Subcutaneous adipose tissue (tissue), 4 donors: ENCODE data around the gene NFATC2IP. TPM values are rescaled to one million over a fixed set of nuclear protein-coding genes. Genes with fewer than 3 reads are reported as not detected.

ENCODE experiments used
- CTCF ChIP-seq: fragments of 450-650 bp; IDR thresholded peaks from one replicate; pipeline ENCODE4 v1.5.1; 2016; ENCODE audit warnings: low read depth, mild to moderate bottlenecking, control low read depth, antibody characterized with exemption, moderate library complexity
- total RNA-seq, 4 donors: library from RNA; depleted of rRNA; stranded (reverse); fragments of >200 nt; gene quantifications; one replicate each; pipeline ENCODE4 v1.1.0, GENCODE V29; 2016

NFATC2IP gene
- total RNA-seq, 4 donors from 2014 or later: 18.2 to 33.5 (median 23.8) TPM

DNA sequence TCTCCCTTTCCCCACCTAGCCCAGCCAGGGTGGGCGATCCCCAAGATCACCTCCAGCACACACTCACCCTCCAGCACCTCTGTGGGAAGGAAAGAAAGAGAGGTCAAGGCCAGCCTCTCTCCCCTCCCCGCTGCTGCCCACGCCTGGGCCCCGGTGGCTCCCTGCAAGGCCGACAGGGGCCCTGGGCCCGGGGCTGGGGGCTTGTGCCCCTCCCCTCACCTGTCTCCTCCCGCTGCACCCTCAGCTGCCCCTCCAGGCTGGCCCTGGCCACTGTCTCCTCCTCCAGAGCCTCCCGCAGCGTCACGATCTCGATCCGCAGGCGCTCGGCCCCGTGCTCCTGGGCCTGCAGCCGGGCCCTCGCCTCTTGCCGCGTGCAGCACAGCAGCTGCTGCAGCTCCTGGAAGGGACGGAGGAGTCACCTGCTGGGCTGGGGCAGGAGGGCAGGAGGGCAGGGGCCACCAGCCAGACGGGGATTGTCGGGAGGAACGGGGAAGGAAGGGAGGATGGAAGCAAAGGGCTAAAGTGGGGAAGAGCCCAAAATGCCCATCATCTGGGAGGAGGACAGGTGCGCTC is 44.9 kb upstream of the NFATC2IP start:
- TF ChIP-seq CTCF: no peak

DNA sequence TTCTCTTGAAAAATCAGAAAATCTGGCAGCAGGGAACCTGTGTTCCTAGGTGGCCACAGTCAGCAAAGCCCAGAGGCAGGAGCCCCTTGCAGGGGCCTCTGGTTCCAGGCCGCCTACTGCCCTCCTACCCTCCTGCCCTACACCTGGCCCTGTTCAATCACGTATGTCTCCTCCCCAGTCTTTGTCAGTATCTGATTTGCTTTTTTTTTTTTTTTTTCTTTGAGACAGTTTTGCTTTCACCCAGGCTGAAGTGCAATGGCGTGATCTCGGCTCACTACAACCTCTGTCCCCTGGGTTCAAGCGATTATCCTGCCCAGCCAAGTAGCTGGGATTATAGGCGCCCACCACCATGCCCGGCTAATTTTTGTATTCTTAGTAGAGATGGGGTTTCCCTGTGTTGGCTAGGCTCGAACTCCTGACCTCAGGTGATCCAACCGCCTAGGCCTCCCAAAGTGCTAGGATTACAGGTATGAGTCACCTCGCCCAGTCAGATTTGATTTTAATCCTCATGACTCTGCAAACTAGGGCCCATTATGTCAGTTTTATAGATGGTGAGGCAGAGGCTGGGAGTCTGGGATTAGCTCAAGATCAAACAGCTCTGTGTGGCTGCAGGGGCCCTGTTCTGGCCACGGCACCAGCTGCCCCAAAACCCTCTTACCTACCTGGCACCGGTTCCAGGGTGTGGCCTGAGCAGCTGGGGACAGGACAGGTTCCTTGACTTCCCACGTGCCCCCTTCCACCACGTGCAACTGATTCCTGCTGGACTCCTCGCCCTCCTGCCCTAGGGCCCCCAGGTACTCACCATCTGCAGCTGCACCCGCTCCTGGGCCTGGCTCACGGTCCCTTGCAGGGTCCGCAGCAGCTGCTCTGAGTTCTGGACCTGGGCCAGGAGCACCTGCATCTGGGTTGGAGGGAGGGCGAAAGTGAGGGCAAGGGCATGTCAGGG is 40.4 kb upstream of the NFATC2IP start:
- TF ChIP-seq CTCF: no peak

DNA sequence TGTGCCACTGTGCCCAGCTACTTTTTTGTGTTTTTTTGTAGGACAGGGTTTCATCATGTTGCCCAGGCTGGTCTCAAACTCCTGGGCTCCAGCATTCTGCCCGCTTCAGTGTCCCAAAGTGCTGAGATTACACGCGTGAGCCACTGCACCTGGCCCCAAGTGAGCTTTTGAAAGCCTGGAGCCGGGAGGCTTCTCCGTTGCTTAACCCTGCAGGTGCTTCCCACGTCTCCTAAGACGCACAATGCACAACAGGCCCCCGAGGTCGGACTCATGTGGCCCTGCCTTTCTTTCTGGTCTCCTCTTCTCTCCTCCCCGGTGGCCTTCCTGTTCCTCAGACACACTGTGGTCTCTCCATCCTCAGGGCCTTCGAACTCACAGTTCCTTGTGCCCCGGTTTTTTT is 38.2 kb upstream of the NFATC2IP start:
- no peak for TF ChIP-seq CTCF

GRCh38 chr16:28913946-28914724 is 36.6 kb upstream of the NFATC2IP start:
- TF ChIP-seq CTCF: no peak

DNA sequence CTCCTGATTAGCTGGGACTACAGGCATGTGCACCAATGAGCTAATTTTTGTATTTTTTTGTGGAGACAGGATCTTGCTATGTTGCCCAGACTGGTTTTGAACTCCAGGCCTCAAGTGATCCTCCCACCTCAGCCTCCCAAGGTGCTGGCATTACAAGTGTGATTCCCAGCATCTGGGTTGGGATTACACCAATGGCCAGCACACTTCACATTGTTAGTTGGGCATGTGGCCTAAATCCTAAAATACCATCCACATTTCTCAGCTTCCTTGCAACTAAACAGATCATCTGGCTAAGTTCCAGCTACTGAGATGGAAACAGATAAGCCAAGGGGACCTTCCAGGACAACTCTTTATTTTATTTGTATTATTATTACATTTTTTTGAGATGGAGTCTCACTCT is 35.6 kb upstream of the NFATC2IP start:
- no peak for TF ChIP-seq CTCF

- TF ChIP-seq CTCF: no peak
Observed at GRCh38 chr16:28917095-28917494, 33.6 kb upstream of the NFATC2IP start.

DNA sequence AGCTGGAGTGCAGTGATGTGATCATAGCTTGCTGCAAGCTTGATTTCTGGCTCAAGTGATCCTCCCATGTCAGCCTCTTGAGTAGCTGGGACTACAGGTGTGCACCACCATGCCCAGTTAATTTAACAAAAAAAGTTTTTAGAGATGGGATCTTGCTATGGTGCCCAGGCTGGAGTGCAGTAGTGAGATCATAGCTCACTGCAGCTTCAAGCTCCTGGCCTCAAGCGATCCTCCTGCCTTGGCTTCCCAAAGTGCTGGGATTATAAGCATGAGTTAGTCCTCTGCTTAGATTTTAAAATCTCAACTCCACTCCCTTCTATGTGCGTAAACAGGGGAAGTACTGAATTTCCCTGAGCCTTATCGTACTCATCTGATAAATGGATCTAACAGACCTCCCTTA is 32.0 kb upstream of the NFATC2IP start:
- TF ChIP-seq CTCF: no peak
